GM12878 (cell line): ENCODE data around the gene MPDZ. TPM values are rescaled to one million over a fixed set of nuclear protein-coding genes. Genes with fewer than 3 reads are reported as not detected.

ENCODE experiments used
- ATAC-seq: fragments of 200-7000 bp; cut with Tn5 transposase; 3 replicates; pipeline ENCODE4 v1.9.1; 2020; ENCODE audit warnings: mild to moderate bottlenecking, moderate library complexity
- BruUV-seq: library from RNA; stranded (reverse); fragments of 400-500 nt; replicated peaks from 2 replicates; lab custom pipeline; 2021; lab: Mats Ljungman, UMichigan
- CTCF ChIA-PET: fragments of 300-600 bp; sonication (Branson Sonifier 250); formaldehyde crosslinking; extraction: SDS; loops from one replicate; lab custom pipeline; 2021; ENCODE audit warnings: inconsistent platforms; lab: Yijun Ruan, JAX
- POLR2A ChIA-PET: fragments of 350-600 bp; formaldehyde crosslinking; extraction: SDS; loops from one replicate; lab custom pipeline; 2021; ENCODE audit warnings: inconsistent platforms; lab: Charles Lee
- RAD21 ChIA-PET: fragments of 300-600 bp; sonication (Branson Sonifier 250); formaldehyde crosslinking; loops from one replicate; lab custom pipeline; 2023; ENCODE audit warnings: antibody characterized with exemption; ENCODE audit not compliant: unreplicated experiment; lab: Charles Lee
- SMC1A ChIA-PET: fragments of 300-600 bp; sonication (Branson Sonifier 250); formaldehyde crosslinking; loops from one replicate; lab custom pipeline; 2023; ENCODE audit not compliant: unreplicated experiment, uncharacterized antibody; lab: Charles Lee
- DNase-seq: peaks from one replicate; pipeline ENCODE4 v3.0.0-alpha.2; 2011; ENCODE audit warnings: low read depth, low spot score
- FAIRE-seq: peaks from 3 replicates; lab custom pipeline; 2011; peaks lifted over from hg19 to GRCh38; lab: Jason Lieb, UNC
- H2AFZ ChIP-seq: 2 replicates; pipeline ENCODE4 v1.6.0; 2011; ENCODE audit warnings: low read depth, low read length, control low read depth; ENCODE audit not compliant: control insufficient read depth
- H3K27ac ChIP-seq: 2 replicates; pipeline ENCODE4 v1.5.1; 2011; ENCODE audit warnings: control low read depth; ENCODE audit not compliant: control insufficient read depth, insufficient read depth
- H3K27me3 ChIP-seq, 2 experiments: replicated peaks in 1 of 2; 2 replicates each; pipeline versions ENCODE4 v1.6.0 to v1.6.1; 2011; ENCODE audit warnings: low read length in 1 of 2; ENCODE audit not compliant: control insufficient read depth in 2 of 2, insufficient read depth in 2 of 2
- H3K36me3 ChIP-seq, 2 experiments: 2 replicates each; pipeline ENCODE4 v1.5.1; 2011; ENCODE audit warnings: low read length in 1 of 2; ENCODE audit not compliant: control insufficient read depth in 2 of 2, insufficient read depth in 2 of 2
- H3K4me1 ChIP-seq: 2 replicates; pipeline ENCODE4 v1.6.1; 2011; ENCODE audit warnings: mild to moderate bottlenecking, low read length, moderate library complexity, mixed read lengths; ENCODE audit not compliant: control insufficient read depth, insufficient read depth
- H3K4me2 ChIP-seq: 2 replicates; pipeline ENCODE4 v1.6.0; 2011; ENCODE audit warnings: control low read depth; ENCODE audit not compliant: control insufficient read depth, insufficient read depth
- H3K4me3 ChIP-seq: fragments of 200-600 bp; sonication (generic); 2 replicates; pipeline ENCODE4 v1.5.1; 2016
- H3K79me2 ChIP-seq: 2 replicates; pipeline ENCODE4 v1.6.0; 2011; ENCODE audit warnings: low read length; ENCODE audit not compliant: control insufficient read depth, insufficient read depth
- H3K9ac ChIP-seq: 2 replicates; pipeline ENCODE4 v1.8.0; 2011; ENCODE audit warnings: low read length, control low read depth, mixed read lengths; ENCODE audit not compliant: control insufficient read depth, insufficient read depth
- H3K9me3 ChIP-seq: replicated peaks from 3 replicates; pipeline ENCODE4 v1.5.1; 2011; ENCODE audit warnings: mild to moderate bottlenecking, low read length; ENCODE audit not compliant: control insufficient read depth, insufficient read depth
- H4K20me1 ChIP-seq: 2 replicates; pipeline ENCODE4 v1.6.0; 2011; ENCODE audit not compliant: control insufficient read depth, insufficient read depth
- CBX3 ChIP-seq: fragments of 200-600 bp; sonication (generic); IDR thresholded peaks from 2 replicates; pipeline ENCODE4 v1.6.1; 2016; ENCODE audit warnings: low read depth, borderline replicate concordance
- ESRRA ChIP-seq: IDR thresholded peaks from 2 replicates; pipeline ENCODE4 v1.6.1; 2012; ENCODE audit warnings: mild to moderate bottlenecking, low read length, improper control_type of control experiment
- JUND ChIP-seq: IDR thresholded peaks from 2 replicates; pipeline ENCODE4 v1.6.1; 2012; ENCODE audit warnings: low read depth, mild to moderate bottlenecking, low read length, improper control_type of control experiment, moderate library complexity
- KAT2A ChIP-seq: conservative IDR thresholded peaks from 2 replicates; pipeline ENCODE4 v1.6.1; 2011; ENCODE audit warnings: low read depth, low read length; ENCODE audit not compliant: control insufficient read depth
- NFIC ChIP-seq: IDR thresholded peaks from 2 replicates; pipeline ENCODE4 v1.6.1; 2012; ENCODE audit warnings: low read depth, mild to moderate bottlenecking, inconsistent platforms, low read length, moderate library complexity
- NR2C1 ChIP-seq: fragments of 450-650 bp; IDR thresholded peaks from 2 replicates; pipeline ENCODE4 v1.6.1; 2017; ENCODE audit warnings: antibody characterized with exemption, mild to moderate bottlenecking, moderate library complexity
- TARDBP ChIP-seq: IDR thresholded peaks from 2 replicates; pipeline ENCODE4 v1.6.1; 2016; ENCODE audit warnings: borderline replicate concordance
- YBX1 ChIP-seq: fragments of 450-650 bp; IDR thresholded peaks from 2 replicates; pipeline ENCODE4 v1.6.1; 2016; ENCODE audit warnings: antibody characterized with exemption
- WGBS: methylation state at CpG from one replicate; pipeline ENCODE4 v1.1.6; 2016; ENCODE audit warnings: low lambda C conversion rate; ENCODE audit not compliant: insufficient replicate concordance, insufficient coverage; ENCODE audit errors: missing lambda C conversion rate; 5-methylcytosine and 5-hydroxymethylcytosine counted together
- in situ Hi-C: fragments of 300-500 bp; cut with MboI; formaldehyde crosslinking; loops from 9 replicates; pipeline ENCODE4 v1.14.3; 2018; ENCODE audit warnings: mixed read lengths
- intact Hi-C: fragments of 100-400 bp; cut with micrococcal nuclease; formaldehyde crosslinking; loops from one replicate; pipeline ENCODE4 v1.14.2; 2022; ENCODE audit not compliant: unreplicated experiment
- polyA plus RNA-seq, 11 experiments: library from polyadenylated mRNA; depleted of rRNA in 4 of 11; unstranded in 6 of 11; stranded (reverse) in 5 of 11; fragments of >200 nt; fragmentation: Nextera tagmentation in 4 of 11; fragmentation: Illumina TruSeq in 1 of 11; extraction: Ambion mirVana in 4 of 11; extraction: Trizol in 1 of 11; gene quantifications; 1 replicate in 1 of 11; 2 replicates in 10 of 11; pipeline versions ENCODE4 v1.2.1 to v1.2.3, GENCODE V29; 2011 to 2016; ENCODE audit warnings: inconsistent platforms in 2 of 11, missing spikeins in 2 of 11, low read depth in 1 of 11
- total RNA-seq, 4 experiments: library from RNA; depleted of rRNA in 3 of 4; stranded (reverse); fragments of >200 nt in 3 of 4; fragmentation: Illumina TruSeq in 1 of 4; extraction: Trizol in 1 of 4; gene quantifications; 2 replicates each; pipeline versions ENCODE4 v1.2.1 to v1.2.3, GENCODE V29; 2013 to 2021
- TF ChIP-seq, protein P1 (sequence below): fragments of 450-650 bp; formaldehyde crosslinking; IDR thresholded peaks from 2 replicates; pipeline ENCODE4 v1.4.0; 2020; ENCODE audit warnings: mild to moderate bottlenecking, moderate library complexity
- TF ChIP-seq, protein P2 (sequence below): fragments of 150-350 bp; IDR thresholded peaks from 2 replicates; pipeline ENCODE4 v1.6.1; 2016; ENCODE audit warnings: low read depth, low read length
- TF ChIP-seq, protein P3 (sequence below): IDR thresholded peaks from 2 replicates; pipeline ENCODE4 v1.6.1; 2011; ENCODE audit warnings: borderline replicate concordance, low read depth, mild to moderate bottlenecking, moderate library complexity, low read length; ENCODE audit not compliant: insufficient read depth, poor library complexity, severe bottlenecking
- TF ChIP-seq, protein P4 (sequence below): fragments of 450-650 bp; IDR thresholded peaks from 2 replicates; pipeline ENCODE4 v1.6.1; 2016; ENCODE audit warnings: mild to moderate bottlenecking
- TF ChIP-seq, protein P5 (sequence below): fragments of 450-650 bp; IDR thresholded peaks from 2 replicates; pipeline ENCODE4 v1.6.1; 2016; ENCODE audit warnings: mild to moderate bottlenecking

MPDZ gene
- total and polyA plus RNA-seq, 10 of the 15 experiments (the other 5 are each of a cell fraction or from before 2014, with no cell fraction given) = 0.36 TPM; not detected in 9

DNA sequence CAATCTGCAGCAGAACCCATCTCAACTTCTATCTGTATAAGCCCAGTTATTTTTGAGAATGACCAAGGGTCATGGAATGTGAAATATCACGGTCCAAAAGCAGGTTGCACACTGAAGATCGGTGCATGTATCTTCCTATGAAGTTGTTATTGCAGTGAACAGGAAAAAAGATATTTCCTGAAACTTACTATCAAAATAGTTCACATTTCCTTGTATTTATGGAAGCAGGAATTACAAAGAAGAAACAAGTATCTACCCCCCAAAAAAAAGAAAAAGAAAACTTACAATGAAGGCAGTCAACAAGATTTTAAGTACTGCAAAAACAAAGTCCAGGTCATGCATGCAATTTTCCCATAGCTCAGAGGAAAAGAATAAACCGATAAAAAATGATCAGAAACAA, 70.0 kb downstream of the MPDZ start:
- 0% methylated on average over 3 of the region's 3 CpGs for WGBS
- ChIA-PET POLR2A (no interaction called here), RAD21 (no interaction called here), SMC1A (no interaction called here), CTCF (interaction anchor here (0.7 kb wide), 1 partner anchor 24 kb away, joined by 4 read pairs; no protein-coding TSS in a partner anchor)
- H3K79me2 ChIP-seq = no peaks in the 10 kb centered on the region
- ATAC-seq = no peak
- H3K4me2 ChIP-seq = no peak overlapping the region
- BruUV-seq = no TSS peak
- no peak overlapping the region for H3K9ac ChIP-seq
- no peaks in the 10 kb centered on the region for H3K4me1 ChIP-seq
- H3K27me3 ChIP-seq = no peaks in the 10 kb centered on the region
- no peaks in the 10 kb centered on the region for H4K20me1 ChIP-seq
- intact Hi-C loops = no loop called here
- no peak for DNase-seq
- in situ Hi-C loops = no loop called here
- H3K36me3 ChIP-seq = no peaks in the 10 kb centered on the region
- H2AFZ ChIP-seq = no peak overlapping the region
- no peaks in the 10 kb centered on the region for H3K9me3 ChIP-seq
- no peak overlapping the region for H3K27ac ChIP-seq
- H3K4me3 ChIP-seq = no peak overlapping the region
- FAIRE-seq = no peak
- TF ChIP-seq JUND (no peak), NFIC (no peak), NR2C1 (no peak), ESRRA (no peak), TARDBP (no peak), YBX1 (no peak), CBX3 (no peak), KAT2A (no peak)
- TF ChIP-seq, protein P1, sequence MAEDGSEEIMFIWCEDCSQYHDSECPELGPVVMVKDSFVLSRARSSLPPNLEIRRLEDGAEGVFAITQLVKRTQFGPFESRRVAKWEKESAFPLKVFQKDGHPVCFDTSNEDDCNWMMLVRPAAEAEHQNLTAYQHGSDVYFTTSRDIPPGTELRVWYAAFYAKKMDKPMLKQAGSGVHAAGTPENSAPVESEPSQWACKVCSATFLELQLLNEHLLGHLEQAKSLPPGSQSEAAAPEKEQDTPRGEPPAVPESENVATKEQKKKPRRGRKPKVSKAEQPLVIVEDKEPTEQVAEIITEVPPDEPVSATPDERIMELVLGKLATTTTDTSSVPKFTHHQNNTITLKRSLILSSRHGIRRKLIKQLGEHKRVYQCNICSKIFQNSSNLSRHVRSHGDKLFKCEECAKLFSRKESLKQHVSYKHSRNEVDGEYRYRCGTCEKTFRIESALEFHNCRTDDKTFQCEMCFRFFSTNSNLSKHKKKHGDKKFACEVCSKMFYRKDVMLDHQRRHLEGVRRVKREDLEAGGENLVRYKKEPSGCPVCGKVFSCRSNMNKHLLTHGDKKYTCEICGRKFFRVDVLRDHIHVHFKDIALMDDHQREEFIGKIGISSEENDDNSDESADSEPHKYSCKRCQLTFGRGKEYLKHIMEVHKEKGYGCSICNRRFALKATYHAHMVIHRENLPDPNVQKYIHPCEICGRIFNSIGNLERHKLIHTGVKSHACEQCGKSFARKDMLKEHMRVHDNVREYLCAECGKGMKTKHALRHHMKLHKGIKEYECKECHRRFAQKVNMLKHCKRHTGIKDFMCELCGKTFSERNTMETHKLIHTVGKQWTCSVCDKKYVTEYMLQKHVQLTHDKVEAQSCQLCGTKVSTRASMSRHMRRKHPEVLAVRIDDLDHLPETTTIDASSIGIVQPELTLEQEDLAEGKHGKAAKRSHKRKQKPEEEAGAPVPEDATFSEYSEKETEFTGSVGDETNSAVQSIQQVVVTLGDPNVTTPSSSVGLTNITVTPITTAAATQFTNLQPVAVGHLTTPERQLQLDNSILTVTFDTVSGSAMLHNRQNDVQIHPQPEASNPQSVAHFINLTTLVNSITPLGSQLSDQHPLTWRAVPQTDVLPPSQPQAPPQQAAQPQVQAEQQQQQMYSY (CRISPR knock-in tag) = no peak
- TF ChIP-seq, protein P2, sequence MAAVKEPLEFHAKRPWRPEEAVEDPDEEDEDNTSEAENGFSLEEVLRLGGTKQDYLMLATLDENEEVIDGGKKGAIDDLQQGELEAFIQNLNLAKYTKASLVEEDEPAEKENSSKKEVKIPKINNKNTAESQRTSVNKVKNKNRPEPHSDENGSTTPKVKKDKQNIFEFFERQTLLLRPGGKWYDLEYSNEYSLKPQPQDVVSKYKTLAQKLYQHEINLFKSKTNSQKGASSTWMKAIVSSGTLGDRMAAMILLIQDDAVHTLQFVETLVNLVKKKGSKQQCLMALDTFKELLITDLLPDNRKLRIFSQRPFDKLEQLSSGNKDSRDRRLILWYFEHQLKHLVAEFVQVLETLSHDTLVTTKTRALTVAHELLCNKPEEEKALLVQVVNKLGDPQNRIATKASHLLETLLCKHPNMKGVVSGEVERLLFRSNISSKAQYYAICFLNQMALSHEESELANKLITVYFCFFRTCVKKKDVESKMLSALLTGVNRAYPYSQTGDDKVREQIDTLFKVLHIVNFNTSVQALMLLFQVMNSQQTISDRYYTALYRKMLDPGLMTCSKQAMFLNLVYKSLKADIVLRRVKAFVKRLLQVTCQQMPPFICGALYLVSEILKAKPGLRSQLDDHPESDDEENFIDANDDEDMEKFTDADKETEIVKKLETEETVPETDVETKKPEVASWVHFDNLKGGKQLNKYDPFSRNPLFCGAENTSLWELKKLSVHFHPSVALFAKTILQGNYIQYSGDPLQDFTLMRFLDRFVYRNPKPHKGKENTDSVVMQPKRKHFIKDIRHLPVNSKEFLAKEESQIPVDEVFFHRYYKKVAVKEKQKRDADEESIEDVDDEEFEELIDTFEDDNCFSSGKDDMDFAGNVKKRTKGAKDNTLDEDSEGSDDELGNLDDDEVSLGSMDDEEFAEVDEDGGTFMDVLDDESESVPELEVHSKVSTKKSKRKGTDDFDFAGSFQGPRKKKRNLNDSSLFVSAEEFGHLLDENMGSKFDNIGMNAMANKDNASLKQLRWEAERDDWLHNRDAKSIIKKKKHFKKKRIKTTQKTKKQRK = no peak
- TF ChIP-seq, protein P3, sequence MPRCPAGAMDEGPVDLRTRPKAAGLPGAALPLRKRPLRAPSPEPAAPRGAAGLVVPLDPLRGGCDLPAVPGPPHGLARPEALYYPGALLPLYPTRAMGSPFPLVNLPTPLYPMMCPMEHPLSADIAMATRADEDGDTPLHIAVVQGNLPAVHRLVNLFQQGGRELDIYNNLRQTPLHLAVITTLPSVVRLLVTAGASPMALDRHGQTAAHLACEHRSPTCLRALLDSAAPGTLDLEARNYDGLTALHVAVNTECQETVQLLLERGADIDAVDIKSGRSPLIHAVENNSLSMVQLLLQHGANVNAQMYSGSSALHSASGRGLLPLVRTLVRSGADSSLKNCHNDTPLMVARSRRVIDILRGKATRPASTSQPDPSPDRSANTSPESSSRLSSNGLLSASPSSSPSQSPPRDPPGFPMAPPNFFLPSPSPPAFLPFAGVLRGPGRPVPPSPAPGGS = no peak
- TF ChIP-seq, protein P4, sequence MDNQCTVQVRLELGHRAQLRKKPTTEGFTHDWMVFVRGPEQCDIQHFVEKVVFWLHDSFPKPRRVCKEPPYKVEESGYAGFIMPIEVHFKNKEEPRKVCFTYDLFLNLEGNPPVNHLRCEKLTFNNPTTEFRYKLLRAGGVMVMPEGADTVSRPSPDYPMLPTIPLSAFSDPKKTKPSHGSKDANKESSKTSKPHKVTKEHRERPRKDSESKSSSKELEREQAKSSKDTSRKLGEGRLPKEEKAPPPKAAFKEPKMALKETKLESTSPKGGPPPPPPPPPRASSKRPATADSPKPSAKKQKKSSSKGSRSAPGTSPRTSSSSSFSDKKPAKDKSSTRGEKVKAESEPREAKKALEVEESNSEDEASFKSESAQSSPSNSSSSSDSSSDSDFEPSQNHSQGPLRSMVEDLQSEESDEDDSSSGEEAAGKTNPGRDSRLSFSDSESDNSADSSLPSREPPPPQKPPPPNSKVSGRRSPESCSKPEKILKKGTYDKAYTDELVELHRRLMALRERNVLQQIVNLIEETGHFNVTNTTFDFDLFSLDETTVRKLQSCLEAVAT = no peak
- TF ChIP-seq, protein P5, sequence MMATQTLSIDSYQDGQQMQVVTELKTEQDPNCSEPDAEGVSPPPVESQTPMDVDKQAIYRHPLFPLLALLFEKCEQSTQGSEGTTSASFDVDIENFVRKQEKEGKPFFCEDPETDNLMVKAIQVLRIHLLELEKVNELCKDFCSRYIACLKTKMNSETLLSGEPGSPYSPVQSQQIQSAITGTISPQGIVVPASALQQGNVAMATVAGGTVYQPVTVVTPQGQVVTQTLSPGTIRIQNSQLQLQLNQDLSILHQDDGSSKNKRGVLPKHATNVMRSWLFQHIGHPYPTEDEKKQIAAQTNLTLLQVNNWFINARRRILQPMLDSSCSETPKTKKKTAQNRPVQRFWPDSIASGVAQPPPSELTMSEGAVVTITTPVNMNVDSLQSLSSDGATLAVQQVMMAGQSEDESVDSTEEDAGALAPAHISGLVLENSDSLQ = no peak
